GM23338 (cell line): ENCODE results near the gene NID1. TPM values are rescaled to one million over a fixed set of nuclear protein-coding genes. Genes with fewer than 3 reads are reported as not detected.

Experiments used
- ATAC-seq: fragments of 200-7000 bp; cut with Tn5 transposase; 3 replicates; pipeline ENCODE4 v1.9.1; 2020
- DNase-seq: peaks from one replicate; pipeline ENCODE4 v3.0.0-alpha.2; 2015; ENCODE audit warnings: low spot score
- H2AFZ ChIP-seq: fragments of 200-600 bp; sonication (generic); 2 replicates; pipeline ENCODE4 v1.8.0; 2016; ENCODE audit warnings: antibody characterized with exemption, mild to moderate bottlenecking, moderate library complexity
- H3F3A ChIP-seq: fragments of 200-600 bp; sonication (generic); replicated peaks from 2 replicates; pipeline ENCODE4 v1.8.0; 2017; ENCODE audit warnings: antibody characterized with exemption, mixed run types, low read depth
- H3K27ac ChIP-seq: fragments of 200-600 bp; sonication (generic); 2 replicates; pipeline ENCODE4 v1.6.1; 2016; ENCODE audit warnings: low read depth
- H3K27me3 ChIP-seq: fragments of 200-600 bp; sonication (generic); 2 replicates; pipeline ENCODE4 v1.8.0; 2016; ENCODE audit warnings: mild to moderate bottlenecking, mixed run types, moderate library complexity; ENCODE audit not compliant: insufficient read depth
- H3K36me3 ChIP-seq: fragments of 200-600 bp; sonication (generic); 2 replicates; pipeline ENCODE4 v1.8.0; 2016; ENCODE audit warnings: mild to moderate bottlenecking; ENCODE audit not compliant: insufficient read depth
- H3K4me1 ChIP-seq: fragments of 200-600 bp; sonication (generic); 2 replicates; pipeline ENCODE4 v1.8.0; 2016; ENCODE audit warnings: mild to moderate bottlenecking, moderate library complexity; ENCODE audit not compliant: insufficient read depth
- H3K4me2 ChIP-seq: fragments of 200-600 bp; sonication (generic); 2 replicates; pipeline ENCODE4 v1.7.1; 2017; ENCODE audit warnings: mixed run types
- H3K4me3 ChIP-seq: fragments of 200-600 bp; sonication (generic); 2 replicates; pipeline ENCODE4 v1.6.1; 2016; ENCODE audit warnings: mixed run types
- H3K79me2 ChIP-seq: fragments of 200-600 bp; sonication (generic); replicated peaks from 2 replicates; pipeline ENCODE4 v1.8.0; 2017; ENCODE audit warnings: mild to moderate bottlenecking; ENCODE audit not compliant: insufficient read depth
- H3K9me2 ChIP-seq: fragments of 200-600 bp; sonication (generic); 2 replicates; pipeline ENCODE4 v1.8.0; 2017; ENCODE audit not compliant: insufficient read depth
- H4K20me1 ChIP-seq: fragments of 200-600 bp; sonication (generic); replicated peaks from 2 replicates; pipeline ENCODE4 v1.8.0; 2017; ENCODE audit warnings: mild to moderate bottlenecking; ENCODE audit not compliant: insufficient read depth
- H3K27ac Mint-ChIP-seq: 2 replicates; pipeline ENCODE4 v1.8.0; 2020; ENCODE audit warnings: inconsistent platforms, mild to moderate bottlenecking, moderate library complexity, mixed read lengths
- H3K27me3 Mint-ChIP-seq: 3 replicates; pipeline ENCODE4 v1.8.0; 2022; ENCODE audit warnings: low read depth, mild to moderate bottlenecking, moderate library complexity, mixed read lengths, inconsistent platforms; ENCODE audit not compliant: insufficient read depth, poor library complexity
- H3K36me3 Mint-ChIP-seq: 3 replicates; pipeline ENCODE4 v1.8.0; 2021; ENCODE audit warnings: low read depth, mild to moderate bottlenecking, inconsistent platforms, moderate library complexity, mixed read lengths
- H3K4me1 Mint-ChIP-seq: 3 replicates; pipeline ENCODE4 v1.8.0; 2020; ENCODE audit warnings: mild to moderate bottlenecking, inconsistent platforms, mixed read lengths
- H3K4me3 Mint-ChIP-seq: 3 replicates; pipeline ENCODE4 v1.8.0; 2021; ENCODE audit warnings: moderate library complexity, mild to moderate bottlenecking, inconsistent platforms, mixed read lengths
- H3K9me3 Mint-ChIP-seq: 3 replicates; pipeline ENCODE4 v1.8.0; 2020; ENCODE audit warnings: moderate library complexity, mild to moderate bottlenecking, inconsistent platforms, mixed read lengths
- CREB1 ChIP-seq: fragments of 250-450 bp; sonication (Bioruptor Pico); IDR thresholded peaks from 2 replicates; pipeline ENCODE4 v1.5.0; 2020; ENCODE audit warnings: low read depth, mild to moderate bottlenecking, moderate library complexity
- CTCF ChIP-seq, 2 experiments: fragments of 200-600 bp in 1 of 2; sonication (generic) in 1 of 2; conservative IDR thresholded peaks; 2 replicates each; pipeline versions ENCODE4 v1.5.1 to v1.6.1; 2016 to 2017; ENCODE audit warnings: antibody characterized with exemption in 2 of 2, low read depth in 2 of 2, mild to moderate bottlenecking in 2 of 2, moderate library complexity in 1 of 2
- ETS1 ChIP-seq: IDR thresholded peaks from 2 replicates; pipeline ENCODE4 v1.6.1; 2016; ENCODE audit warnings: antibody characterized with exemption
- EZH2 ChIP-seq: fragments of 200-600 bp; sonication (generic); IDR thresholded peaks from one replicate; pipeline ENCODE4 v1.8.0; 2017; ENCODE audit warnings: antibody characterized with exemption, mild to moderate bottlenecking, low read depth; ENCODE audit not compliant: unreplicated experiment
- EZH2phosphoT487 ChIP-seq: fragments of 200-600 bp; sonication (generic); IDR thresholded peaks from one replicate; pipeline ENCODE4 v1.8.1; 2018; ENCODE audit warnings: antibody characterized with exemption; ENCODE audit not compliant: unreplicated experiment
- JUNB ChIP-seq: IDR thresholded peaks from one replicate; pipeline ENCODE4 v1.6.1; 2016; ENCODE audit warnings: antibody characterized with exemption; ENCODE audit not compliant: unreplicated experiment
- NANOG ChIP-seq: IDR thresholded peaks from 2 replicates; pipeline ENCODE4 v1.6.1; 2016; ENCODE audit warnings: antibody characterized with exemption, borderline replicate concordance
- POLR2AphosphoS5 ChIP-seq: IDR thresholded peaks from 2 replicates; pipeline ENCODE4 v1.6.1; 2016; ENCODE audit warnings: antibody characterized with exemption, low read depth
- REST ChIP-seq: IDR thresholded peaks from one replicate; pipeline ENCODE4 v1.6.1; 2018; ENCODE audit warnings: antibody characterized with exemption; ENCODE audit not compliant: unreplicated experiment
- STAT1 ChIP-seq: IDR thresholded peaks from one replicate; pipeline ENCODE4 v1.6.1; 2016; ENCODE audit warnings: antibody characterized with exemption; ENCODE audit not compliant: unreplicated experiment
- ZNF114 ChIP-seq: fragments of 250-450 bp; sonication (Bioruptor Pico); IDR thresholded peaks from 2 replicates; pipeline ENCODE4 v1.5.0; 2020; ENCODE audit warnings: mild to moderate bottlenecking, moderate library complexity
- ZNF331 ChIP-seq: fragments of 250-450 bp; sonication (Bioruptor Pico); IDR thresholded peaks from 2 replicates; pipeline ENCODE4 v1.5.0; 2020; ENCODE audit warnings: low read depth, mild to moderate bottlenecking, moderate library complexity
- ZNF462 ChIP-seq: fragments of 250-450 bp; sonication (Bioruptor Pico); IDR thresholded peaks from 2 replicates; pipeline ENCODE4 v1.5.0; 2020; ENCODE audit warnings: mild to moderate bottlenecking, moderate library complexity
- polyA plus RNA-seq: library from polyadenylated mRNA; unstranded; fragments of >200 nt; fragmentation: Nextera tagmentation; extraction: Ambion mirVana; gene quantifications from 2 replicates; pipeline ENCODE4 v1.2.1, GENCODE V29; 2016
- total RNA-seq: library from RNA; depleted of rRNA; stranded (reverse); fragments of >200 nt; shearing (Covaris generic); gene quantifications from 2 replicates; pipeline ENCODE4 v1.2.3, GENCODE V29; 2014

The NID1 gene
- total and polyA plus RNA-seq, 2 experiments from 2014 or later, result 7.1 to 32.5 TPM

- ATAC-seq, result no peak
Measured at GRCh38 chr1:236075848-236076247, 11.0 kb upstream of the NID1 start.

More at GRCh38 chr1:236075848-236076247, 11.0 kb upstream of the NID1 start:
- H3K27me3 Mint-ChIP-seq, result peaks cover 7% of the 10 kb centered on the region
- no peak overlapping the region for H3K4me3 ChIP-seq
- H3F3A ChIP-seq, result no peaks in the 10 kb centered on the region
- no peaks in the 10 kb centered on the region for H3K79me2 ChIP-seq
- no peak for TF ChIP-seq CREB1 (CRISPR knock-in tag)
- no peak for TF ChIP-seq EZH2
- TF ChIP-seq ETS1, result no peak
- no peak for TF ChIP-seq EZH2phosphoT487
- no peak for TF ChIP-seq JUNB
- TF ChIP-seq ZNF331, result no peak
- no peak for TF ChIP-seq ZNF462 (CRISPR knock-in tag)
- TF ChIP-seq ZNF114 (CRISPR knock-in tag), result no peak
- TF ChIP-seq REST, result no peak
- TF ChIP-seq CTCF (conservative IDR thresholded peaks at IDR 0.05; ENCODE audit: low read depth in 2 of 2), result no peak
- no peak for TF ChIP-seq POLR2AphosphoS5
- no peak for TF ChIP-seq STAT1
- TF ChIP-seq NANOG, result no peak
- no peaks in the 10 kb centered on the region for H3K9me2 ChIP-seq
- H3K4me1 ChIP-seq, result no peaks in the 10 kb centered on the region
- no peaks in the 10 kb centered on the region; the same call in 1 of the 3 replicates for H3K9me3 Mint-ChIP-seq
- H3K27me3 ChIP-seq, result no peaks in the 10 kb centered on the region
- no peaks in the 10 kb centered on the region for H3K36me3 Mint-ChIP-seq
- H3K4me3 Mint-ChIP-seq, result no peak overlapping the region
- H3K36me3 ChIP-seq, result no peaks in the 10 kb centered on the region
- DNase-seq, result no peak
- no peak overlapping the region for H2AFZ ChIP-seq
- no peak overlapping the region for H3K27ac ChIP-seq
- H3K4me2 ChIP-seq, result no peak overlapping the region
- no peaks in the 10 kb centered on the region for H4K20me1 ChIP-seq
- H3K27ac Mint-ChIP-seq, result no peak overlapping the region
- H3K4me1 Mint-ChIP-seq, result no peaks in the 10 kb centered on the region
